GM12878 (cell line): Measurements from ENCODE around the gene TBC1D5. TPM values are rescaled to one million over a fixed set of nuclear protein-coding genes. Genes with fewer than 3 reads are reported as not detected.

Source experiments
- ATAC-seq: fragments of 200-7000 bp; cut with Tn5 transposase; 3 replicates; pipeline ENCODE4 v1.9.1; 2020; ENCODE audit warnings: mild to moderate bottlenecking, moderate library complexity
- BruUV-seq: library from RNA; stranded (reverse); fragments of 400-500 nt; replicated peaks from 2 replicates; lab custom pipeline; 2021; lab: Mats Ljungman, UMichigan
- CTCF ChIA-PET: fragments of 300-600 bp; sonication (Branson Sonifier 250); formaldehyde crosslinking; extraction: SDS; loops from one replicate; lab custom pipeline; 2021; ENCODE audit warnings: inconsistent platforms; lab: Yijun Ruan, JAX
- POLR2A ChIA-PET: fragments of 350-600 bp; formaldehyde crosslinking; extraction: SDS; loops from one replicate; lab custom pipeline; 2021; ENCODE audit warnings: inconsistent platforms; lab: Charles Lee
- RAD21 ChIA-PET: fragments of 300-600 bp; sonication (Branson Sonifier 250); formaldehyde crosslinking; loops from one replicate; lab custom pipeline; 2023; ENCODE audit warnings: antibody characterized with exemption; ENCODE audit not compliant: unreplicated experiment; lab: Charles Lee
- SMC1A ChIA-PET: fragments of 300-600 bp; sonication (Branson Sonifier 250); formaldehyde crosslinking; loops from one replicate; lab custom pipeline; 2023; ENCODE audit not compliant: unreplicated experiment, uncharacterized antibody; lab: Charles Lee
- DNase-seq: peaks from one replicate; pipeline ENCODE4 v3.0.0-alpha.2; 2011; ENCODE audit warnings: low read depth, low spot score
- FAIRE-seq: peaks from 3 replicates; lab custom pipeline; 2011; peaks lifted over from hg19 to GRCh38; lab: Jason Lieb, UNC
- H2AFZ ChIP-seq: 2 replicates; pipeline ENCODE4 v1.6.0; 2011; ENCODE audit warnings: low read depth, low read length, control low read depth; ENCODE audit not compliant: control insufficient read depth
- H3K27ac ChIP-seq: 2 replicates; pipeline ENCODE4 v1.5.1; 2011; ENCODE audit warnings: control low read depth; ENCODE audit not compliant: control insufficient read depth, insufficient read depth
- H3K27me3 ChIP-seq, 2 experiments: replicated peaks in 1 of 2; 2 replicates each; pipeline versions ENCODE4 v1.6.0 to v1.6.1; 2011; ENCODE audit warnings: low read length in 1 of 2; ENCODE audit not compliant: control insufficient read depth in 2 of 2, insufficient read depth in 2 of 2
- H3K36me3 ChIP-seq, 2 experiments: 2 replicates each; pipeline ENCODE4 v1.5.1; 2011; ENCODE audit warnings: low read length in 1 of 2; ENCODE audit not compliant: control insufficient read depth in 2 of 2, insufficient read depth in 2 of 2
- H3K4me1 ChIP-seq: 2 replicates; pipeline ENCODE4 v1.6.1; 2011; ENCODE audit warnings: mild to moderate bottlenecking, low read length, moderate library complexity, mixed read lengths; ENCODE audit not compliant: control insufficient read depth, insufficient read depth
- H3K4me2 ChIP-seq: 2 replicates; pipeline ENCODE4 v1.6.0; 2011; ENCODE audit warnings: control low read depth; ENCODE audit not compliant: control insufficient read depth, insufficient read depth
- H3K4me3 ChIP-seq: fragments of 200-600 bp; sonication (generic); 2 replicates; pipeline ENCODE4 v1.5.1; 2016
- H3K79me2 ChIP-seq: 2 replicates; pipeline ENCODE4 v1.6.0; 2011; ENCODE audit warnings: low read length; ENCODE audit not compliant: control insufficient read depth, insufficient read depth
- H3K9ac ChIP-seq: 2 replicates; pipeline ENCODE4 v1.8.0; 2011; ENCODE audit warnings: low read length, control low read depth, mixed read lengths; ENCODE audit not compliant: control insufficient read depth, insufficient read depth
- H3K9me3 ChIP-seq: replicated peaks from 3 replicates; pipeline ENCODE4 v1.5.1; 2011; ENCODE audit warnings: mild to moderate bottlenecking, low read length; ENCODE audit not compliant: control insufficient read depth, insufficient read depth
- H4K20me1 ChIP-seq: 2 replicates; pipeline ENCODE4 v1.6.0; 2011; ENCODE audit not compliant: control insufficient read depth, insufficient read depth
- HCFC1 ChIP-seq: fragments of 150-350 bp; IDR thresholded peaks from 2 replicates; pipeline ENCODE4 v1.6.1; 2014; ENCODE audit warnings: low read length
- LARP7 ChIP-seq: fragments of 450-650 bp; IDR thresholded peaks from 2 replicates; pipeline ENCODE4 v1.6.1; 2017; ENCODE audit warnings: mild to moderate bottlenecking
- MTA2 ChIP-seq: fragments of 450-650 bp; IDR thresholded peaks from 2 replicates; pipeline ENCODE4 v1.6.1; 2016; ENCODE audit warnings: low read depth, mild to moderate bottlenecking, moderate library complexity
- MTA3 ChIP-seq: IDR thresholded peaks from 2 replicates; pipeline ENCODE4 v1.6.1; 2012; ENCODE audit warnings: low read length, inconsistent platforms, borderline replicate concordance
- POU2F2 ChIP-seq: IDR thresholded peaks from 3 replicates; pipeline ENCODE4 v1.6.1; 2011; ENCODE audit warnings: low read depth, mild to moderate bottlenecking, low read length, borderline replicate concordance
- WRNIP1 ChIP-seq: IDR thresholded peaks from 2 replicates; pipeline ENCODE4 v1.6.1; 2011; ENCODE audit warnings: low read depth, low read length, improper control_type of control experiment, borderline replicate concordance
- WGBS: methylation state at CpG from one replicate; pipeline ENCODE4 v1.1.6; 2016; ENCODE audit warnings: low lambda C conversion rate; ENCODE audit not compliant: insufficient replicate concordance, insufficient coverage; ENCODE audit errors: missing lambda C conversion rate; 5-methylcytosine and 5-hydroxymethylcytosine counted together
- in situ Hi-C: fragments of 300-500 bp; cut with MboI; formaldehyde crosslinking; loops from 9 replicates; pipeline ENCODE4 v1.14.3; 2018; ENCODE audit warnings: mixed read lengths
- intact Hi-C: fragments of 100-400 bp; cut with micrococcal nuclease; formaldehyde crosslinking; loops from one replicate; pipeline ENCODE4 v1.14.2; 2022; ENCODE audit not compliant: unreplicated experiment
- polyA plus RNA-seq, 11 experiments: library from polyadenylated mRNA; depleted of rRNA in 4 of 11; unstranded in 6 of 11; stranded (reverse) in 5 of 11; fragments of >200 nt; fragmentation: Nextera tagmentation in 4 of 11; fragmentation: Illumina TruSeq in 1 of 11; extraction: Ambion mirVana in 4 of 11; extraction: Trizol in 1 of 11; gene quantifications; 1 replicate in 1 of 11; 2 replicates in 10 of 11; pipeline versions ENCODE4 v1.2.1 to v1.2.3, GENCODE V29; 2011 to 2016; ENCODE audit warnings: inconsistent platforms in 2 of 11, missing spikeins in 2 of 11, low read depth in 1 of 11
- total RNA-seq, 4 experiments: library from RNA; depleted of rRNA in 3 of 4; stranded (reverse); fragments of >200 nt in 3 of 4; fragmentation: Illumina TruSeq in 1 of 4; extraction: Trizol in 1 of 4; gene quantifications; 2 replicates each; pipeline versions ENCODE4 v1.2.1 to v1.2.3, GENCODE V29; 2013 to 2021
- TF ChIP-seq, protein P1 (sequence below): fragments of 450-650 bp; IDR thresholded peaks from 2 replicates; pipeline ENCODE4 v1.6.1; 2017; ENCODE audit warnings: mild to moderate bottlenecking, moderate library complexity
- TF ChIP-seq, protein P2 (sequence below): fragments of 450-650 bp; IDR thresholded peaks from 2 replicates; pipeline ENCODE4 v1.6.1; 2016; ENCODE audit warnings: mild to moderate bottlenecking, moderate library complexity, borderline replicate concordance

Gene TBC1D5
- total and polyA plus RNA-seq, 10 of the 15 experiments (the other 5 are each of a cell fraction or from before 2014, with no cell fraction given) = 5.5 to 61.0 (median 43.8) TPM

DNA sequence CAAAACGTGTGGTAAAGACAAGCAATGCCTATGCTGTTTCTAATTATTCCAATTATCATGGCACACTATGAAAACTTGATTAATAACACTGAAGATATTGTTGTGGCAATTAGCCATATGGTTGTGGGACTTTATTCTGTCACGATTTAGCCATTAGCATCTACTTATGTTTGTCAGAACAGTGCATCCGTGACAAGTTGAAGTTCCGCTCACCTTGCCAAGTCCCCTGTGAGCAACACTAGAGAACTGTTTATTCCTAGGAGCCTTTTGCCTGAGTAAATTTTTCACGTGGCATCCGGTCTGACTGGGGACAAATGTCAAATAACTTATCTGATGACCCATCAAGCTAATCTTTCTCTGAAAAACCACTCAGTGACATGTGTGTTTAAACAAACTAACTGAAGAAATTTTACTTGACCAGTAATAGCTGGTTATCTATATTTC lies 403.3 kb downstream of the TBC1D5 start:
- no peak overlapping the region for H3K4me3 ChIP-seq
- TF ChIP-seq MTA3 = no peak
- peak; percentile 52; the same call in 1 of the 2 replicates for TF ChIP-seq MTA2
- ChIA-PET CTCF (interaction anchor here (0.7 to 1.5 kb wide), 5 partner anchors 8 to 502 kb away, joined by 3 read pairs; no protein-coding TSS in a partner anchor), RAD21 (no interaction called here), POLR2A (no interaction called here), SMC1A (interaction anchor here (1.0 to 3.2 kb wide), 3 partner anchors 10 to 306 kb away, joined by 3 to 21 read pairs (median 8); no protein-coding TSS in a partner anchor)
- no peak for ATAC-seq
- in situ Hi-C loops = no loop called here
- H3K27me3 ChIP-seq = no peaks in the 10 kb centered on the region
- H2AFZ ChIP-seq = no peak overlapping the region
- no peaks in the 10 kb centered on the region for H3K79me2 ChIP-seq
- FAIRE-seq = no peak
- DNase-seq = no peak
- WGBS = 79% methylated on average over 6 of the region's 6 CpGs
- H3K27ac ChIP-seq = no peak overlapping the region
- no peak overlapping the region for H3K4me2 ChIP-seq
- no peak overlapping the region for H3K9ac ChIP-seq
- no peaks in the 10 kb centered on the region for H3K36me3 ChIP-seq
- intact Hi-C loops = no loop called here
- no peaks in the 10 kb centered on the region for H3K9me3 ChIP-seq
- H4K20me1 ChIP-seq = no peaks in the 10 kb centered on the region
- no TSS peak for BruUV-seq
- H3K4me1 ChIP-seq = no peaks in the 10 kb centered on the region

GRCh38 chr3:17336291-17336690 lies 406.1 kb downstream of the TBC1D5 start:
- in situ Hi-C loops (no loop called here), intact Hi-C loops (no loop called here)
- TF ChIP-seq WRNIP1 (no peak), LARP7 (no peak), POU2F2 (no peak), HCFC1 (no peak)
- TF ChIP-seq, protein P1, sequence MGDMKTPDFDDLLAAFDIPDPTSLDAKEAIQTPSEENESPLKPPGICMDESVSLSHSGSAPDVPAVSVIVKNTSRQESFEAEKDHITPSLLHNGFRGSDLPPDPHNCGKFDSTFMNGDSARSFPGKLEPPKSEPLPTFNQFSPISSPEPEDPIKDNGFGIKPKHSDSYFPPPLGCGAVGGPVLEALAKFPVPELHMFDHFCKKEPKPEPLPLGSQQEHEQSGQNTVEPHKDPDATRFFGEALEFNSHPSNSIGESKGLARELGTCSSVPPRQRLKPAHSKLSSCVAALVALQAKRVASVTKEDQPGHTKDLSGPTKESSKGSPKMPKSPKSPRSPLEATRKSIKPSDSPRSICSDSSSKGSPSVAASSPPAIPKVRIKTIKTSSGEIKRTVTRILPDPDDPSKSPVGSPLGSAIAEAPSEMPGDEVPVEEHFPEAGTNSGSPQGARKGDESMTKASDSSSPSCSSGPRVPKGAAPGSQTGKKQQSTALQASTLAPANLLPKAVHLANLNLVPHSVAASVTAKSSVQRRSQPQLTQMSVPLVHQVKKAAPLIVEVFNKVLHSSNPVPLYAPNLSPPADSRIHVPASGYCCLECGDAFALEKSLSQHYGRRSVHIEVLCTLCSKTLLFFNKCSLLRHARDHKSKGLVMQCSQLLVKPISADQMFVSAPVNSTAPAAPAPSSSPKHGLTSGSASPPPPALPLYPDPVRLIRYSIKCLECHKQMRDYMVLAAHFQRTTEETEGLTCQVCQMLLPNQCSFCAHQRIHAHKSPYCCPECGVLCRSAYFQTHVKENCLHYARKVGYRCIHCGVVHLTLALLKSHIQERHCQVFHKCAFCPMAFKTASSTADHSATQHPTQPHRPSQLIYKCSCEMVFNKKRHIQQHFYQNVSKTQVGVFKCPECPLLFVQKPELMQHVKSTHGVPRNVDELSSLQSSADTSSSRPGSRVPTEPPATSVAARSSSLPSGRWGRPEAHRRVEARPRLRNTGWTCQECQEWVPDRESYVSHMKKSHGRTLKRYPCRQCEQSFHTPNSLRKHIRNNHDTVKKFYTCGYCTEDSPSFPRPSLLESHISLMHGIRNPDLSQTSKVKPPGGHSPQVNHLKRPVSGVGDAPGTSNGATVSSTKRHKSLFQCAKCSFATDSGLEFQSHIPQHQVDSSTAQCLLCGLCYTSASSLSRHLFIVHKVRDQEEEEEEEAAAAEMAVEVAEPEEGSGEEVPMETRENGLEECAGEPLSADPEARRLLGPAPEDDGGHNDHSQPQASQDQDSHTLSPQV = no peak
- TF ChIP-seq, protein P2, sequence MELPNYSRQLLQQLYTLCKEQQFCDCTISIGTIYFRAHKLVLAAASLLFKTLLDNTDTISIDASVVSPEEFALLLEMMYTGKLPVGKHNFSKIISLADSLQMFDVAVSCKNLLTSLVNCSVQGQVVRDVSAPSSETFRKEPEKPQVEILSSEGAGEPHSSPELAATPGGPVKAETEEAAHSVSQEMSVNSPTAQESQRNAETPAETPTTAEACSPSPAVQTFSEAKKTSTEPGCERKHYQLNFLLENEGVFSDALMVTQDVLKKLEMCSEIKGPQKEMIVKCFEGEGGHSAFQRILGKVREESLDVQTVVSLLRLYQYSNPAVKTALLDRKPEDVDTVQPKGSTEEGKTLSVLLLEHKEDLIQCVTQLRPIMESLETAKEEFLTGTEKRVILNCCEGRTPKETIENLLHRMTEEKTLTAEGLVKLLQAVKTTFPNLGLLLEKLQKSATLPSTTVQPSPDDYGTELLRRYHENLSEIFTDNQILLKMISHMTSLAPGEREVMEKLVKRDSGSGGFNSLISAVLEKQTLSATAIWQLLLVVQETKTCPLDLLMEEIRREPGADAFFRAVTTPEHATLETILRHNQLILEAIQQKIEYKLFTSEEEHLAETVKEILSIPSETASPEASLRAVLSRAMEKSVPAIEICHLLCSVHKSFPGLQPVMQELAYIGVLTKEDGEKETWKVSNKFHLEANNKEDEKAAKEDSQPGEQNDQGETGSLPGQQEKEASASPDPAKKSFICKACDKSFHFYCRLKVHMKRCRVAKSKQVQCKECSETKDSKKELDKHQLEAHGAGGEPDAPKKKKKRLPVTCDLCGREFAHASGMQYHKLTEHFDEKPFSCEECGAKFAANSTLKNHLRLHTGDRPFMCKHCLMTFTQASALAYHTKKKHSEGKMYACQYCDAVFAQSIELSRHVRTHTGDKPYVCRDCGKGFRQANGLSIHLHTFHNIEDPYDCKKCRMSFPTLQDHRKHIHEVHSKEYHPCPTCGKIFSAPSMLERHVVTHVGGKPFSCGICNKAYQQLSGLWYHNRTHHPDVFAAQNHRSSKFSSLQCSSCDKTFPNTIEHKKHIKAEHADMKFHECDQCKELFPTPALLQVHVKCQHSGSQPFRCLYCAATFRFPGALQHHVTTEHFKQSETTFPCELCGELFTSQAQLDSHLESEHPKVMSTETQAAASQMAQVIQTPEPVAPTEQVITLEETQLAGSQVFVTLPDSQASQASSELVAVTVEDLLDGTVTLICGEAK = no peak
- H3K36me3 ChIP-seq = no peaks in the 10 kb centered on the region
- H3K4me1 ChIP-seq = no peaks in the 10 kb centered on the region
- FAIRE-seq (no peak), ATAC-seq (no peak), DNase-seq (no peak)
- BruUV-seq = no TSS peak
- ChIA-PET RAD21 (no interaction called here), SMC1A (interaction anchor here (0.7 kb wide), 1 partner anchor 14 kb away, joined by 3 read pairs; no protein-coding TSS in a partner anchor), CTCF (interaction anchor here (1.2 to 1.5 kb wide), 2 partner anchors 13 to 15 kb away, joined by 3 to 4 read pairs; no protein-coding TSS in a partner anchor), POLR2A (interaction anchor here (0.6 kb wide), 1 partner anchor 566 kb away, joined by 3 read pairs; no protein-coding TSS in a partner anchor)
- no peak overlapping the region for H2AFZ ChIP-seq
- 96% methylated on average over 3 of the region's 3 CpGs for WGBS
- H3K79me2 ChIP-seq = no peaks in the 10 kb centered on the region
- no peaks in the 10 kb centered on the region for H3K9me3 ChIP-seq
- H4K20me1 ChIP-seq = no peaks in the 10 kb centered on the region
- no peak overlapping the region for H3K4me2 ChIP-seq
- no peak overlapping the region for H3K4me3 ChIP-seq
- no peaks in the 10 kb centered on the region for H3K27me3 ChIP-seq
- H3K9ac ChIP-seq = no peak overlapping the region
- no peak overlapping the region for H3K27ac ChIP-seq
